Fibroblast of skin of right quadriceps (primary cell): Measurements from ENCODE around the gene ANAPC13.
A peak's percentile ranks its signal among the peaks of the same experiment; 100 is the strongest.

Source experiments
- DNase-seq: peaks from one replicate; pipeline ENCODE4 v3.0.0-alpha.2; 2013

The ANAPC13 gene, protein sequence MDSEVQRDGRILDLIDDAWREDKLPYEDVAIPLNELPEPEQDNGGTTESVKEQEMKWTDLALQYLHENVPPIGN

DNA sequence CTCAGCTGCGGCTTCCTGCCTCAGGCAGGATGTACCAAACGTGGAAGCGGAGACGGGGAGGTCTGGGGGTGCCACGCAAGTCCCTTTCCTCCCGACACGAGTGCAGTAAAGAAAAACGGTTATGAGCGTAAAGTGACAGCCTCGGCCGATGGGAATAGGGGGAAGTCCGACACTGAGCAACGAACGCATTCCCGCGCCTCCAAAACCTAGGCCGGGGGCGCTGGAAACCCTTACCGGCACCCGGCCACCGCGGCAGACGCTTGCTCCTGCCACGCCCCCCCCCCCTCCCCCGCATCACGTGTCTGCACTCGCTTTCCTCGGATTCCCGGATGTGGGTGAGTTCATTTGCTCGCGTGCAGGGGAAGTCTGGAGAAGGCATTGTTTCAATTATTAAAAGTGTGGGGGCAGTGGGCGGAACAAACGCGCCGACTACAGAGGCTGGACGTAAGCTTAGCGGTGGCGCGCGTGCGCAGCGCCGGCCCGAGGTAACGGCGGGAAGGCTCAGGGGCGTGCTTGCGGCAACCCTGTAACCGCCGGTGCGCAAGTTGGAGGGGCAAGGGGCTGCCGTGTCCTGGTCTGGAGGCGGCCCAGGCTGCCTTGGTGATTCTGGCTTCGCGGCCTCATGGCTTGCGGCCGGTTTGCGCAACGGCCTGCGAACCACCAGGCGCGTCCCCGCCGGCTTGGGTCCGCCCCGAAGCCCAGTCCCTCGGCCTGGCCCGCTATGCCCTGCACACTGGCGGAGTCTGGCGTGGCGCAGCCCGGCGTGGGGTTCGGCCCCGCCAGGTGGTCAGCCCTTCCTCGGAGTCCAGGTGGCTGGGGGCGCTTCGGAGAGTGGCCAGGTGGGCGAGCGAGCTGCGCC is at the start of gene ANAPC13, which contains the start of gene CEP63:
ANAPC13 (minus strand) TSS at position 268 of the 859 bp plus-strand sequence. CDS start 3,081 bp downstream, outside the sequence.
CEP63 (plus strand) TSS at position 340 of the 859 bp plus-strand sequence. CDS start 9,264 bp downstream, outside the sequence.
- peak; percentile 100 for DNase-seq

DNA sequence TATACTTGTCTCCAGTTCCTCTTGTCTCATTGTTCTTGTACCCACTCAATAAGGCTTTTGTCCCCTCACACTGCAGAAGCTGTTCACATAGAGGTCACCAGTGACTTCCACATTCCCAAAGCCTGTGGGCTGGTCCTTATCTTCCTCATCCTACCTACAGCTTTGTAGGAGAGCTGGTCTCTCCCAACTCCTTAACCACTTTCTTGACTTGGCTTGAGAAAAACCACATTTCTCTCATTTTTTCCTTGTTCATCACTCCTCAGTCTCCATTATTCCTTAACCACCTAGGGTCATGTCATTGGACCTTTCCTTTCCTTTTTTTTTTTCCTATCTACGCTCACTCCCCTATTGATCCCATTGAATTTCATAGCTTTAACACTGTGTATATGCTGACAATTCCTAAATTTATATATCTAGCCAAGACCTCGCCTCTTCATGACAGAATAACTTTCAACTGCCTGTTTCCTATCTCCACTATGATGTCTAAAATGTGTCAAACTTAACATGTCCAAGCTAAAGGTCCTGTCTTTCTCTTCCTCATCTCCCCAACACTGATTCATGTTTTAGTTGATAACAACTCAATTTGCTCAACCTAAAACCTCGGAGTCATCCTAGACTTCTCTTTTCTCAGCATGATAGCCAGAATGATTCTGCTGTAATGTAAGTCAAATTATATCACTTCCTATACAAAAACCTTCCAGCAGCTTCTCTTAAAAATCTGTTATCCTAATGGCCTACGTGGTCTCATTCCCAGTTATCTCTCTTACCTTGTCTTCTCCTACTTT is 49.6 kb upstream of the ANAPC13 start:
- DNase-seq: no peak

GRCh38 chr3:134533493-134533892 is 47.7 kb upstream of the ANAPC13 start:
- DNase-seq: no peak

GRCh38 chr3:134527538-134528186 is 41.9 kb upstream of the ANAPC13 start:
- no peak for DNase-seq

DNA sequence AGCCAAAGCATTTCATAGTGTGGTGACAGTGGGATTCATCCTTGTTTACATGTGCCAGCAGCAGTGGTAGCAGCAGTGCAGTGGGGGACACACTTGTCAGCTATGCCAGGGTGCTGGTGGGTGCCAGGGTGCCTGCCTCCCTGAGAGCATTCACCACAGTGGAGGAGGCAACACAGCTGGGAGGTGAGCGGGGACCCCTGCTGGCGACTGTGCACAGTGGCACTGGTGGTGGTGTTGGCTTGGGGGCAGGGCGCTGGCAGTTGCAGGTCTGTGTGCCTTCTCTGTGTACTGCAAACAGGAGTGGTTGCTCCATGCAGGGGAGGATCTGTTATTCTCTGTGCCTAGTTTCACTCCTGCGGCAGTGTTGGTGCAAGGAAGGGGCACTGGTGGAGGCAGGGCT is 41.3 kb upstream of the ANAPC13 start:
- DNase-seq: no peak

GRCh38 chr3:134526319-134526718 is 40.5 kb upstream of the ANAPC13 start:
- no peak for DNase-seq

DNA sequence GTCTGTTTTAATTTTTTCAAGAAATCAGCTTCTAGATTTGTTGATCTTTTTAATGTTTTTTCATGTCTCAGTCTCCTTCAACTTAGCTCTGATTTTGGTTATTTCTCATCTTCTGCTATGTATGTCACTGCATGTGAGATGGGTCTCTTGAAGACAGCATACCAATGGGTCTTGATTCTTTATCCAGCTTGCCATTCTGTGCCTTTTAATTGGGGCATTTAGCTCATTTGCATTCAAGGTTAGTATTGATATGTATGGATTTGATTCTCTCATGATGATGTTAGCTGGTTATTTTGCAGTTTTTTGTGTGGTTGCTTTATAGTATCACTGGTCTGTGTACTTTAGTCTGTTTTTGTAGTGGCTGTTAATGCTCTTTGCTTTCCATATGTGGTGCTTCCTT is 39.5 kb upstream of the ANAPC13 start:
- DNase-seq: no peak

DNA sequence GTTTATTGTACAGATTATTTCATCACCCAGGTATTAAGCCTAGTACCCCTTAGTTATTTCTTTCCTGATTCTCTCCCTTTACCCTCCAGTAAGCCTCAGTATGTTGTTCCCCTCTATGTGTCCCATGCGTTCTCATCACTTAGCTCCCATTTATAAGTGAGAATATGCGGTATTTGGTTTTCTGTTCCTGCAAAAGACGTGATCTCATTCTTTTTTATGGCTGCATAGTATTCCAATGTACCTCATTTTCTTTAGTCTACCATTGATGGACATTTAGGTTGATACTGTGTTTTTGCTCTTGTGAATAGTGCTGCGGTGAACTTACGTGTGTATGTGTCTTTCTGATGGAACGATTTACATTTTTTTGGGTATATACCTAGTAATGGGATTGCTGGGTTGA is 36.8 kb upstream of the ANAPC13 start:
- no peak for DNase-seq

- DNase-seq: peak; percentile 13
These were observed 32.0 kb upstream of the ANAPC13 start for GRCh38 chr3:134517791-134518190.

DNA sequence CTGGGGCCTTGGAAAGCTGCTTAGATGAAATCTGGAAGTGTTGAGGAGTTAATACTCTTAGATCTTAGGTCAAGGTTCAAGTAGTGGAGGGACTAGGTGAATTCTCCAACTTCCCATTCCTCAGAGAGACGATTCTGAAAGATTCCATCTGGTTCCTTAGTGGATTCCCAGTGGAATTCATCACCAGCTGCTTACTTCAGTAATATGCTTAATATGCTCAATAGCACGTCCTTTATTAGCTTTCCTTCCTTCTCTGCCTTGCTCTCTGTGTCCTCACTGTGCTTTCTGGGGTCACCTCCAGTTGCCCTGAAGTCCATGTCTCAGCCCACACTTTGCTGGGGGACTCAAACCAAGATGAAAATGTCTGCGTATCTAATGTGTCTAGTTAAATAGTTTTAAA is 31.1 kb upstream of the ANAPC13 start:
- no peak for DNase-seq

DNA sequence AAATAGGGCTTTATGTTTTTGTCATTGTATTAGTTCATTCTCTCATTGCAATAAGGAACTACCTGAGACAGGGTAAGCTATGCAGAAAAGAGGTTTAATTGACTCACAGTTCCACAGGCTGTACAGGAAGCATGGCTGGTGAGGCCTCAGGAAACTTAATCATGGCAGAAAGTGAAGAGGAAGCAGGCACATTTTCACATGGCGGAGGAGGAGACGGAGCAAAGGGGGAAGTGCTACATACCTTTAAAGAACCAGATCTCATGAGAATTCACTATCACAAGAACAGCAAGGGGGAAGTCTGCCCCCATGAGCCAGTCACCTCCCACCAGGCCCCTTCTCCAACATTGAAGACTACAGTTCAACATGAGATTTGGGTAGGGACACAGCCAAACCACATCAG is 25.7 kb upstream of the ANAPC13 start:
- DNase-seq: no peak

DNA sequence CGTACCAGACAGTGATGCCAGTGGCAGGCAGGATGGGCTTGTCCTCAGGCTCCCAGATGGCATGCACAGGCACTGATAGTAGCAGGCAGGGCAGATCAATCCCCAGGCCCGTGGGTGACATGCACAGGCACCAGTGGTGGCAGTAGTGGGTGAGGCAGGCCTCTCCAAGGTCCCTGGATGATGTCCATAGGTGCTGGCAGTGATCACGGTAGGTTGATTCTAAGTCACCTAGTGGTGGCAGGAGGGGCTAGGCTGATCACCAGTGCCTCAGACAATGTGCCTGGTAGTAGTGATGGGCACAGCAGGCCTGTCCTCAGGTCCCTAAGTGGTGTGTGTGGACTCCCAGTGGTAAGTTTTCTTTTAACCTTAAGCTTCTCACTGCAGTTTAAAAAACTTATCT is 19.7 kb upstream of the ANAPC13 start:
- no peak for DNase-seq

DNA sequence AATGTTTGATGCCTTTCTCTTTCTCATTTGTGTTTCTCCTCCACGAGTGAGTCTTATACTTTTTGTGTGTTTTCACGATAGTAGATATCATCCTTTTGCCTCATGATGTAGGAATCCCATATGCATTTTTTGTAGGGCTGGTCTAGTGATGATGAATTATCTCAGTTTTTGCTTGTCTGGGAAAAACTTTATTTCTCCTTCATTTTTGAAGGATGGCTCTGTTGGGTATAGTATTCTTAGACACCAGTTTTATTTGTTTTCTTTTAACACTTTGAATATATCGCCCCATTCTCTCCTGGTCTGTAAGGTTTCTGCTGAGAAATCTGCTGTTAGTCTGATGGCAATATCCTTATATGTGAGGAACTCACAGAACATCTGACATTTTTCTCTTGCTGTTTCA is 18.3 kb upstream of the ANAPC13 start:
- no peak for DNase-seq

DNA sequence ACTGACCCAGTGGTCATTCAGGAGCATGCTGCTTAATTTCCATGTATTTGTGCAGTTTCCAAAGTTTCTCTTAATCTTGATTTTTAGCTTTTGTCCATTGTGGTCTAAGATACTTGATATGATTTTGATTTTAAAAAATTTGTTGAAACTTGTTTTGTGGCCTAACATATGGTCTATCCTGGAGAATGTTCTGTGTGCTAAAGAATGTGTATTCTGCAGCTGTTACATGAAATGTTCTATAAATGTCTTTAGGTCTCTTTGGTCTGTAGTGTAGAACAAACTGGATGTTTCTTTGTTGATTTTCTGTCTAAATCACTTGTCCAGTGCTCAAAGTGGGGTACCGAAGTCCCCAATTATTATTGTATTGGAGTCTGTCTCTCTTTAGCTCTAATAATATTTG is 17.5 kb upstream of the ANAPC13 start:
- DNase-seq: no peak

DNA sequence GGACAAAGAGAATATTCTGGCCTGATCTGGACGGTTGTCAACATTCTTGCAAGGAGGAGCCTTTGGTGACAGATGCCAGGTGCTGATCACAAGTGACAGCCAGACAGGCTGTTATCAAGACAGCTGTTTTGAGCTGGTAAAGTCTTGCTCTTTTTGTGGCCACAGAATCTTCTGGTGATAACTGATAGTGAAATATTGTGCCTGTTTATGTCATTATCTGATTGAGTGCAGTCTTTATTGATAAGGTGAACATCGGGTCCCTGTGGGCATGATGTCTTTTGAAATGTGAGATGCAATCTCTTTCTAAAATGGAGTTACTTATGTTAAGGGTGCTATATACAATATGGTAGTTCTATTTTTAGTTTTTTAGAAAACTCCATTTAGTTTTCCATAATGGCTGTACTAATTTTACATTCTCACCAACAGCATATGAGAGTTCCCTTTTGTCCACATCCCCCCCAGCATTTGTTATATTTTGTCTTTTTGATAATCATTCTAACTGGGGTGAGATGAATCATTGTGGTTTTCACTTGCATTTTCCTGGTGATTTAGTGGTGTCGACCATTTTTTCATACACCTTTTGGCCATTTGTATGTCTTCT is 10.8 kb upstream of the ANAPC13 start:
- no peak for DNase-seq

DNA sequence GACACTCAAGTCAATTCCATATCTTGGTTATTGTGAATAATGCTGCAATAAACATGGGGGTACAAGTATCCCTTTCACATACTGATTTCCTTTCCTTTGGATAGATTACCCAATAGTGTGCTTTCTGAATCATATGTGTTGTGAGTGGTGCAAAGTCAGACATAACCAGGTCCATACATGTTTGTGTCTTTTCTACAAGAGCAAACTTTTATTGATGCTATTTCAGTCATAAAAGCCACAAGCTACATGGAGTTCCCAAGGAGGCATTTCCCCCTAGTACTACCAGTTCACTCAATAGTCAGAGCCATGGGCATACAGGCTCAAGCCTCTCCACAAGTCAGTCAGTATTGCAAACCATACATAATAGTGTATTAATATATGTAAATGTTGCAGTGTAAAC is 10.2 kb upstream of the ANAPC13 start:
- no peak for DNase-seq

DNA sequence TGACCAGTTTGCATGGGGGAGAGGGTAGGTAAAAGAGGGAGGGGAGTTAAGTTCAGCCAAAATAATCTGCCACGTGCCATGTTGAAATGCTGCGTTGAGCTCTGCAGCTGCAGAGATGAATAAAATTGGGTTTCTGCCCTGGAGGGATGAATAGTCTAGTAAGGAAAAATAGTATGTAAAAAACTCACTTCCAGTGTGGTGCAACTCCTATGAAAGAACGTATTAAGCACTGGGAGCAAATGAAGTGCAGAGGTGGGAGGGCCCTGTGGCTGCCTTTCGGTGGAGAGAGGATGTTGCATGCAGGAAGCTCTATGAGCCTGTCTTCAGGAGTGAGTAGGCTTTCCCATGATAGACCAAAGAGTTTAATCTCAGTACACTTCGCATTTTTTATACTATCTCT is 8.7 kb upstream of the ANAPC13 start:
- DNase-seq: no peak

- DNase-seq: no peak
These were observed 1.6 kb upstream of the ANAPC13 start for GRCh38 chr3:134487406-134487805.

GRCh38 chr3:134486577-134487041 is 824 bp upstream of the ANAPC13 start:
- DNase-seq: no peak

GRCh38 chr3:134485075-134485717 is 589 bp downstream of the ANAPC13 start:
- DNase-seq: no peak

DNA sequence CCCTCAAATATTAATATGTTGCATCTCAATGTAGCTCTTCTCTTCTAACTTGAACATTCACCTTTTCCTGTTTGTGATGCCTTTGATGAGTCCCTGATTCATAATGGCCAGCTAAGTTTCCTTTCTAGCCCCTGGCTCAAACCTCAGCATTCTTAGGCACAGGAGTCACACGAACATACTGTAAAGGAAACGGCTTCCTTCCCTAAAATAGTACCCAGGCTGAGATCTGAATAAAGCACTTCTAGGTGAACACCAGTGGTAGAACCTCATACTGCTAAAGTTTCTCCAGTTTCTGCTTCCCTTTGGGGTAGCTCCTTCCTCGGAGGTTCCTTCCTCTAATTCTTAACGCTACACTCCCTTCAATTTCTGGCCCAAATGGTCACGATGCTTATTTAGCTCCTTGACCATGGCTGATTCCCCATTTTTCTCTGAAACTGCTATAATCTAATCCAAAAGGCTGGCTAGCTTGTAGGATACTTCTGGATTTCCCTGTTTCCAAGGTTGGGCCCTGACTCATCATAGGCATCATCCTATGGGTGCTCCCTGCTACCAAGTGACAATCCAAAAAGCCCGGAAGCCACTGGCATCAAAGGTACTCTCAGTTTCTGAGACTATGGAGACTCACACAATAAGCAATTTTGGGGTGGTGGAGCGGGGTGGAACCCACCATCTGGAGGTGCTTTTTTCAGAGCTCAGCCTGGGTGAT is 2.4 kb downstream of the ANAPC13 start:
- DNase-seq: peak; percentile 86

GRCh38 chr3:134482622-134483021 is 3.2 kb downstream of the ANAPC13 start:
- no peak for DNase-seq
